Activated CD4-positive, alpha-beta T cell treated with anti-CD3 and anti-CD28 coated beads, Interleukin-2, Interleukin-4, amounts not matched to agents 100 ng/mL and 50 ng/mL, durations not matched to agents 16 hours and 8 hours (primary cell): ENCODE results near the gene PCDHA2.
"Not testable (repeated sequence)": the region's sequence is repeated elsewhere in the genome, so short reads cannot be mapped to it uniquely, and the experiment has no call there.

Experiments
- DNase-seq: peaks from one replicate; pipeline ENCODE4 v3.0.0-alpha.2; 2020; ENCODE audit warnings: low spot score

The PCDHA2 gene

DNA sequence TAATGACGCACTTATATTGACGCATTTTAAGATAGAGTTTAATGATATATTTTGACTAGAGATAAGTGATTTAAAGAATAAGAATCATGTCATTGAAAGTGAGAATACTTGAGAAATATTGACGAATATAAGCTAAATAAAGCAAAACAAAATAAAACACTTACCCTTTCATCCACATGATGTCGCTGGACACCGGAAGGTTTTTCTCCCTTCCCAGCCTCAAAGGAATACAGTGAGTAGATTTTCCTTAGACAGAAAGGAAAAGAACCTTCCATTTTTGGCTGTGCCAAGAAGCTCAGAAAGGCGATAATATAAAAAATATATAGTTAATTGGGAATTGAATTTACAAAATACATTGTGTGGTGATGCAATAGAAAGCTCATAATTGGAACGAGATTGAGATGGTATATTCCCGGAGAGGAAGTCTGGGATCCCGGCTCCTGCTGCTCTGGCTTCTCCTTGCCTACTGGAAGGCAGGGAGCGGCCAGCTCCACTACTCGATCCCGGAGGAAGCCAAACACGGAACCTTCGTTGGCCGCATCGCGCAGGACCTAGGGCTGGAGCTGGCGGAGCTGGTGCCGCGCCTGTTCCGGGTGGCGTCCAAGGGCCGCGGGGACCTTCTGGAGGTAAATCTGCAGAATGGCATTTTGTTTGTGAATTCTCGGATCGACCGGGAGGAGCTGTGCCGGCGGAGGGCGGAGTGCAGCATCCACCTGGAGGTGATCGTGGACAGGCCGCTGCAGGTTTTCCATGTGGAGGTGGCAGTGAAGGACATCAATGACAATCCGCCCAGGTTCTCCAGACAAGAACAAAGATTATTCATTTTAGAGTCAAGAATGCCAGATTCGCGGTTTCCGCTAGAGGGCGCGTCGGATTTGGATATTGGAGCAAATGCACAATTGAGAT lies 27.0 kb downstream of the PCDHA2 start, which contains the start of gene PCDHA5:
PCDHA5 (plus strand) TSS at position 239 of the 906 bp plus-strand sequence.
- DNase-seq: peak; percentile 3

DNA sequence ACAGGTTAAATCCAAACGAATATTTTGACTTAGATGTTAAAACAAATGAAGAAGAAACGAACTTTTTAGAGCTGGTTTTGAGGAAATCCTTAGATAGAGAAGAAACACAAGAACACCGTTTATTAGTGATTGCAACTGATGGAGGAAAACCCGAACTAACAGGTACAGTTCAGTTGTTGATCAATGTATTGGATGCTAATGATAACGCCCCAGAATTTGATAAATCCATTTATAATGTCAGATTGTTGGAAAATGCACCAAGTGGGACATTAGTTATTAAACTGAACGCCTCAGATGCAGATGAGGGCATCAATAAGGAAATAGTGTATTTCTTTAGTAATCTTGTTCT lies 27.6 kb downstream of the PCDHA2 start:
- DNase-seq: no peak

DNA sequence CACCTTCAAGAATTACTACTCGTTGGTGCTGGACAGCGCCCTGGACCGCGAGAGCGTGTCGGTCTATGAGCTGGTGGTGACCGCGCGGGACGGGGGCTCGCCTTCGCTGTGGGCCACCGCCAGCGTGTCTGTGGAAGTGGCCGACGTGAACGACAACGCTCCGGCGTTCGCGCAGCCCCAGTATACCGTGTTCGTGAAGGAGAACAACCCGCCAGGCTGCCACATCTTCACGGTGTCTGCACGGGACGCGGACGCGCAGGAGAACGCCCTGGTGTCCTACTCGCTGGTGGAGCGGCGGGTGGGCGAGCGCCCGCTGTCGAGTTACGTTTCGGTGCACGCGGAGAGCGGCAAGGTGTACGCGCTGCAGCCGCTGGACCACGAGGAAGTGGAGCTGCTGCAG lies 28.3 kb downstream of the PCDHA2 start:
- not testable (repeated sequence) for DNase-seq

DNA sequence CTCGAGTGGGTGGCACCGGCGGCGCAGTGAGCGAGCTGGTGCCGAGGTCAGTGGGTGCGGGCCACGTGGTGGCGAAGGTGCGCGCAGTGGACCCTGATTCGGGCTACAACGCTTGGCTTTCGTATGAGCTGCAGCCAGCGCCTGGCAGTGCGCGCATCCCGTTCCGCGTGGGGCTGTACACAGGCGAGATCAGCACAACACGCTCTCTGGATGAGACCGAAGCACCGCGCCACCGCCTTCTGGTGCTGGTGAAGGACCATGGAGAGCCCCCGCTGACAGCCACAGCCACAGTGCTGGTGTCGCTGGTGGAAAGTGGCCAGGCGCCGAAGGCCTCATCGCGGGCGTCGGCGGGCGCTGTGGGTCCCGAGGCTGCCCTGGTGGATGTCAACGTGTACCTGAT lies 28.8 kb downstream of the PCDHA2 start:
- DNase-seq: no peak

DNA sequence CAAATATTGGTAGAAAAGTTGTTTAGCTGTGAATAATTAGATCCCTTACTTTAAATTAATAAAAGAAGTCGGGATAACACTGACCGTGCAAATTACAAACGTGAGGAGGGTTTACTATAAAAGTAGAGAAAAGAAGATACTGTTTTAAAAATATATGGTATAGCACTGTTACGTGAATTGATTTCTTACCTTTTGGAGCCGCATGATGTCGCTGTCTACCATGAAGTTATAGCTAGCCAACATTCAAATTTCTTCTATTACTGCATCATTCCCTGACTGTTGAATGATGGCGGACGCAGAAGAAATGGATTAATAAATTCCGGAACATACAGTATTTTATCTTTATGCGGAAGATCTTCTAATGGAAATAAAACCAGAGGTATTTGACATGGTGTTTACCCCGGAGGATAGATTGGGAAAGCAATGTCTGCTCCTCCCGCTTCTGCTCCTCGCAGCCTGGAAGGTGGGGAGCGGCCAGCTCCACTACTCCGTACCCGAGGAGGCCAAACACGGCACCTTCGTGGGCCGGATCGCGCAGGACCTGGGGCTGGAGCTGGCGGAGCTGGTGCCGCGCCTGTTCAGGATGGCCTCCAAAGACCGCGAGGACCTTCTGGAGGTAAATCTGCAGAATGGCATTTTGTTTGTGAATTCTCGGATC lies 33.2 kb downstream of the PCDHA2 start, which contains the start of gene PCDHA6:
PCDHA6 (plus strand) TSS at position 257 of the 658 bp plus-strand sequence; CDS start at position 389, 132 bp downstream.
- DNase-seq: no peak

DNA sequence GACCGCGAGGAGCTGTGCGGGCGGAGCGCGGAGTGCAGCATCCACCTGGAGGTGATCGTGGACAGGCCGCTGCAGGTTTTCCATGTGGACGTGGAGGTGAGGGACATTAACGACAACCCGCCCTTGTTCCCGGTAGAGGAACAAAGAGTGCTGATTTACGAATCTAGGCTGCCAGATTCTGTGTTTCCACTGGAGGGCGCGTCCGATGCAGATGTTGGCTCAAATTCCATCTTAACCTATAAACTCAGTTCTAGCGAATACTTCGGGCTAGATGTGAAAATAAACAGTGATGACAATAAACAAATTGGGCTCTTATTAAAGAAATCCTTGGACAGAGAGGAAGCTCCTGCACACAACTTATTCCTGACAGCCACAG lies 33.7 kb downstream of the PCDHA2 start:
- no peak for DNase-seq

DNA sequence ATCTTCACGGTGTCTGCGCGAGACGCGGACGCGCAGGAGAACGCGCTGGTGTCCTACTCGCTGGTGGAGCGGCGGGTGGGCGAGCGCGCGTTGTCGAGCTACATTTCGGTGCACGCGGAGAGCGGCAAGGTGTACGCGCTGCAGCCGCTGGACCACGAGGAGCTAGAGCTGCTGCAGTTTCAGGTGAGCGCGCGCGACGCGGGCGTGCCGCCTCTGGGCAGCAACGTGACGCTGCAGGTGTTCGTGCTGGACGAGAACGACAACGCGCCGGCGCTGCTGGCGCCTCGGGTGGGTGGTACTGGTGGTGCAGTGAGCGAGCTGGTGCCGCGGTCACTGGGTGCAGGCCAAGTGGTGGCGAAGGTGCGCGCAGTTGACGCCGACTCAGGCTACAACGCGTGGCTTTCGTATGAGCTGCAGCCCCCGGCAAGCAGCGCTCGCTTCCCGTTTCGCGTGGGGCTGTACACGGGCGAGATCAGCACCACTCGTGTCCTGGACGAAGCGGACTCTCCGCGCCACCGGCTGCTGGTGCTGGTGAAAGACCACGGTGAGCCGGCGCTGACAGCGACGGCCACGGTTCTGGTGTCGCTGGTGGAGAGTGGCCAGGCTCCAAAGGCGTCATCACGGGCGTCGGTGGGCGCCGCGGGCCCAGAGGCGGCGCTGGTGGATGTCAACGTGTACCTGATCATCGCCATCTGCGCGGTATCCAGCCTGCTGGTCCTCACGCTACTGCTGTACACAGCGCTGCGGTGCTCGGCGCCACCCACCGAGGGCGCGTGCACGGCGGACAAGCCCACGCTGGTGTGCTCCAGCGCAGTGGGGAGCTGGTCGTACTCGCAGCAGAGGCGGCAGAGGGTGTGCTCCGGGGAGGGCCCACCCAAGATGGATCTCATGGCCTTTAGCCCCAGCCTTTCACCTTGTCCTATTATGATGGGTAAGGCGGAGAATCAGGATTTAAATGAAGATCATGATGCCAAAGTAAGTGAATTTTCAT lies 35.2 kb downstream of the PCDHA2 start:
- DNase-seq: not testable (repeated sequence)

DNA sequence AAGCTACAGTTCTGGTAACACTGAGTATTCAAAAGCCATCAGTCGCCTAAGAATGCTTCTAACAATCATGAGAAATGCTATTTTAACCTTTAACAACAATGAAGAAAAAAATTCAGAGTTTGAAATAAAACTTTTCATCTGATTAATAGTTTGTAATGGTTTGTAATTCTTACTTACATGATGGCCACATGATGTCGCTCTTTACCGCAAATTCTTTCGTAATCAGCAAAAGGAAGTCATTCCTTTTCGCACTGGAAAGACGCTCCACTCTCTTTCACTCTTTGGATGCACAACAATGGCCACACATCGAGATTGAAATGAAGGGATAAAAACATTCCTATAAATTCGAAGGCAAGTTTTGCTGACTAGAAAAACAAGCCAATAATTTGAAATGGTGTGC lies 39.3 kb downstream of the PCDHA2 start, which contains the start of gene PCDHA7:
PCDHA7 (plus strand) TSS at position 277 of the 400 bp plus-strand sequence; CDS start at position 392, 115 bp downstream.
- no peak for DNase-seq

DNA sequence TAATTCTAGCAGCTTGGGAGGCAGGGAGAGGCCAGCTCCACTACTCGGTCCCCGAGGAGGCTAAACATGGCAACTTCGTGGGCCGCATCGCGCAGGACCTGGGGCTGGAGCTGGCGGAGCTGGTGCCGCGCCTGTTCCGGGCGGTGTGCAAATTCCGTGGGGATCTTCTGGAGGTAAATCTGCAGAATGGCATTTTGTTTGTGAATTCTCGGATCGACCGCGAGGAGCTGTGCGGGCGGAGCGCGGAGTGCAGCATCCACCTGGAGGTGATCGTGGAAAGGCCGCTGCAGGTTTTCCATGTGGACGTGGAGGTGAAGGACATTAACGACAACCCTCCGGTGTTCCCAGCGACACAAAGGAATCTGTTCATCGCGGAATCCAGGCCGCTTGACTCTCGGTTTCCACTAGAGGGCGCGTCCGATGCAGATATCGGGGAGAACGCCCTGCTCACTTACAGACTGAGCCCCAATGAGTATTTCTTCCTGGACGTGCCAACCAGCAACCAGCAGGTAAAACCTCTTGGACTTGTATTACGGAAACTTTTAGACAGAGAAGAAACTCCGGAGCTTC lies 39.9 kb downstream of the PCDHA2 start:
- not testable (repeated sequence) for DNase-seq

DNA sequence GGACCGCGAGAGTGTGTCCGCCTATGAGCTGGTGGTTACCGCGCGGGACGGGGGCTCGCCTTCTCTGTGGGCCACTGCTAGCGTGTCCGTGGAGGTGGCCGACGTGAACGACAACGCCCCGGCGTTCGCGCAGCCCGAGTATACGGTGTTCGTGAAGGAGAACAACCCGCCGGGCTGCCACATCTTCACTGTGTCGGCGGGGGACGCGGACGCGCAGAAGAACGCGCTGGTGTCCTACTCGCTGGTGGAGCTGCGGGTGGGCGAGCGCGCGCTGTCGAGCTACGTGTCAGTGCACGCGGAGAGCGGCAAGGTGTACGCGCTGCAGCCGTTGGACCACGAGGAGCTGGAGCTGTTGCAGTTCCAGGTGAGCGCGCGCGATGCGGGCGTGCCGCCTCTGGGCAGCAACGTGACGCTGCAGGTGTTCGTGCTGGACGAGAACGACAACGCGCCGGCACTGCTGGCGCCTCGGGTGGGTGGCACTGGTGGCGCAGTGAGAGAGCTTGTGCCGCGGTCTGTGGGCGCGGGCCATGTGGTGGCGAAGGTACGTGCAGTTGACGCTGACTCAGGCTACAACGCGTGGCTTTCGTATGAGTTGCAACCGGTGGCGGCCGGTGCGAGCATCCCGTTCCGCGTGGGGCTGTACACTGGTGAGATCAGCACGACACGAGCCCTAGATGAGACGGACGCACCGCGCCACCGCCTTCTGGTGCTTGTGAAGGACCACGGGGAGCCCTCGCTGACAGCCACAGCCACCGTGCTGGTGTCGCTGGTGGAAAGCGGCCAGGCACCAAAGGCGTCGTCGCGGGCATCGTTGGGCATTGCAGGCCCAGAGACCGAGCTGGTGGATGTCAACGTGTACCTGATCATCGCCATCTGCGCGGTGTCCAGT lies 41.2 kb downstream of the PCDHA2 start:
- DNase-seq: no peak

DNA sequence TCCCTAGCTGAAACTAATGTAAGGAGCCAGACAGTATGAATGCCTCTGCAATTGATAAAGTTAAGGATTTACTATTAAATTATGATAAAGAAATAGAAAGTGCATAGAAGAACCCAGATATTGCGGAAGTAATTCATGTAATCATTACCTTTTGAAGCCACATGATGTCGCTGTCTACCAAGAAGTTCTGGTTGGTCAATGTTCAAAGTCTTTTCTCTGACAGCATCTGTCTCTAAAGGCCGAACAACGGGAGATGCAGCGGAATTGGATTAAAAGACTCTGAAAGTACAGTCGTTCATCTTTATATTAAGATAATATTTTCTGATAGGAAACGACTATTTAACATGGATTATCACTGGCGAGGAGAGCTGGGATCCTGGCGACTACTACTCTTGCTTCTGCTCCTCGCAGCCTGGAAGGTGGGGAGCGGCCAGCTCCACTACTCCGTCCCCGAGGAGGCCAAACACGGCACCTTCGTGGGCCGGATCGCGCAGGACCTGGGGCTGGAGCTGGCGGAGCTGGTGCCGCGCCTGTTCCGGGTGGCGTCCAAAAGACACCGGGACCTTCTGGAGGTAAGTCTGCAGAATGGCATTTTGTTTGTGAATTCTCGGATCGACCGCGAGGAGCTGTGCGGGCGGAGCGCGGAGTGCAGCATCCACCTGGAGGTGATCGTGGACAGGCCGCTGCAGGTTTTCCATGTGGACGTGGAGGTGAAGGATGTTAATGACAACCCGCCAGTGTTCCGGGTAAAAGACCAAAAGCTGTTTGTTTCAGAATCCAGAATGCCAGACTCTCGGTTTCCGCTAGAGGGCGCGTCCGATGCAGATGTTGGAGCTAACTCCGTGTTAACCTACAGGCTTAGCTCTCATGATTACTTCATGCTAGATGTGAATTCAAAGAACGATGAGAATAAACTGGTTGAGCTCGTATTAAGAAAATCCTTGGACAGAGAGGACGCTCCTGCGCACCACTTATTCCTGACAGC lies 46.6 kb downstream of the PCDHA2 start, which contains the start of gene PCDHA8:
PCDHA8 (plus strand) TSS at position 210 of the 985 bp plus-strand sequence; CDS start at position 345, 135 bp downstream.
- peak; percentile 4 for DNase-seq

DNA sequence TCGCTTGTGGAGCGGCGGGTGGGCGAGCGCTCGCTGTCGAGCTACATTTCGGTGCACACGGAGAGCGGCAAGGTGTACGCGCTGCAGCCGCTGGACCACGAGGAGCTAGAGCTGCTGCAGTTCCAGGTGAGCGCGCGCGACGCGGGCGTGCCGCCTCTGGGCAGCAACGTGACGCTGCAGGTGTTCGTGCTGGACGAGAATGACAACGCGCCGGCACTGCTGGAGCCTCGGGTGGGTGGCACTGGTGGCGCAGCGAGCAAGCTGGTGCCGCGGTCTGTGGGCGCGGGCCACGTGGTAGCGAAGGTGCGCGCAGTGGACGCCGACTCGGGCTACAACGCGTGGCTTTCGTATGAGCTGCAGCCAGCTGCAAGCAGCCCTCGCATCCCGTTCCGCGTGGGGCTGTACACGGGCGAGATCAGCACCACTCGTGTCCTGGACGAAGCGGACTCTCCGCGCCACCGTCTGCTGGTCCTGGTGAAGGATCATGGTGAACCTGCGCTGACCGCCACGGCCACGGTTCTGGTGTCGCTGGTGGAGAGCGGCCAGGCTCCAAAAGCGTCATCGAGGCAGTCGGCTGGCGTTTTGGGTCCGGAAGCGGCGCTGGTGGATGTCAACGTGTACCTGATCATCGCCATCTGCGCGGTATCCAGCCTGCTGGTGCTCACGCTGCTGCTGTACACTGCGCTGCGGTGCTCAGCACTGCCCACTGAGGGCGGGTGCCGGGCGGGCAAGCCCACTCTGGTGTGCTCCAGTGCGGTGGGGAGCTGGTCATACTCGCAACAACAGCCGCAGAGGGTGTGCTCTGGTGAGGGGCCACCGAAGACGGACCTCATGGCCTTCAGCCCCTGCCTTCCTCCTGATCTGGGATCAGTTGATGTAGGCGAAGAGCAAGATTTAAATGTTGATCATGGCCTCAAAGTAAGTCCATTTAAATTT lies 48.4 kb downstream of the PCDHA2 start:
- no peak for DNase-seq
